Activated naive CD8-positive, alpha-beta T cell (primary cell): Measurements from ENCODE around the gene STK32C.
"Not testable (repeated sequence)": the region's sequence is repeated elsewhere in the genome, so short reads cannot be mapped to it uniquely, and the experiment has no call there.

Experiments
- H3K27ac Mint-ChIP-seq: one replicate; pipeline ENCODE4 v1.8.0; 2021; ENCODE audit warnings: mixed read lengths
- H3K27me3 Mint-ChIP-seq: one replicate; pipeline ENCODE4 v1.8.0; 2021; ENCODE audit warnings: mixed read lengths
- H3K36me3 Mint-ChIP-seq: one replicate; pipeline ENCODE4 v1.8.0; 2021; ENCODE audit warnings: mixed read lengths
- H3K4me1 Mint-ChIP-seq: one replicate; pipeline ENCODE4 v1.8.0; 2021; ENCODE audit warnings: low read depth, mixed read lengths
- H3K4me3 Mint-ChIP-seq: one replicate; pipeline ENCODE4 v1.8.0; 2021; ENCODE audit warnings: mild to moderate bottlenecking, mixed read lengths
- H3K9me3 Mint-ChIP-seq: one replicate; pipeline ENCODE4 v1.8.0; 2021; ENCODE audit warnings: low read depth, mixed read lengths

The STK32C gene

DNA sequence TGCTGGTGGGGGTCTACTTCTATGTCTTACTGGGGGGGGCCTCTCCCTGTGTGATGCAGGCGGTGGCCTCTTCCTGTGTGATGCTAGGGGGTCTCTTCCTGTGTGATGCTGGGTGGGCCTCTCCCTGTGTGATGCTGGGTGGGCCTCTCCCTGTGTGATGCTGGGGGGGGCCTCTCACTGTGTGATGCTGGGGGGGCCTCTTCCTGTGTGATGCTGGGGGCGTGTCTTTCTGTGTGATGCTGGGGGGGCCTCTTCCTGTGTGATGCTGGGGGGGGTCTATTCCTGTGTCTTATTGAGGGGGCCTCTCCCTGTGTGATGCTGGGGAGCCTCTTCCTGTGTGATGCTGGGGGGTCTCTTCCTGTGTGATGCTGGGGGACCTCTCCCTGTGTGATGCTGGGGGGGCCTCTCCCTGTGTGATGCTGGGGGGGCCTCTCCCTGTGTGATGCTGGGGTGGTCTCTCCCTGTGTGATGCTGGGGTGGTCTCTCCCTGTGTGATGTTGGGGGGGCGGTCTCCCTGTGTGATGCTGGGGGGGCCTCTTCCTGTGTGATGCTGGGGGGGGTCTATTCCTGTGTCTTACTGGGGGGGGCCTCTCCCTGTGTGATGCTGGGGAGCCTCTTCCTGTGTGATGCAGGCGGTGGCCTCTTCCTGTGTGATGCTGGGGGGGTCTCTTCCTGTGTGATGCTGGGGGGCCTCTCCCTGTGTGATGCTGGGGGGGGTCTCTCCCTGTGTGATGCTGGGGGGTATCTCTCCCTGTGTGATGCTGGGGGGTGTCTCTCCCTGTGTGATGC lies 146.7 kb downstream of the STK32C start:
- peaks cover 29% of the 10 kb centered on the region for H3K4me1 Mint-ChIP-seq
- H3K9me3 Mint-ChIP-seq, H3K36me3 Mint-ChIP-seq, H3K27me3 Mint-ChIP-seq, H3K4me3 Mint-ChIP-seq, H3K27ac Mint-ChIP-seq: not testable (repeated sequence)

DNA sequence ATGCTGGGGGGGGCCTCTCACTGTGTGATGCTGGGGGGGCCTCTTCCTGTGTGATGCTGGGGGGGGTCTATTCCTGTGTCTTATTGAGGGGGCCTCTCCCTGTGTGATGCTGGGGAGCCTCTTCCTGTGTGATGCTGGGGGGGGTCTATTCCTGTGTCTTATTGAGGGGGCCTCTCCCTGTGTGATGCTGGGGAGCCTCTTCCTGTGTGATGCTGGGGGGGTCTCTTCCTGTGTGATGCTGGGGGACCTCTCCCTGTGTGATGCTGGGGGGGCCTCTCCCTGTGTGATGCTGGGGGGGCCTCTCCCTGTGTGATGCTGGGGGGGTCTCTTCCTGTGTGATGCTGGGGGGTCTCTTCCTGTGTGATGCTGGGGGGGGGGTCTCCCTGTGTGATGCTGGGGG lies 147.5 kb downstream of the STK32C start:
- not testable (repeated sequence) for H3K27me3 Mint-ChIP-seq, H3K4me3 Mint-ChIP-seq, H3K9me3 Mint-ChIP-seq, H3K27ac Mint-ChIP-seq, H3K36me3 Mint-ChIP-seq
- H3K4me1 Mint-ChIP-seq: peaks cover 29% of the 10 kb centered on the region

DNA sequence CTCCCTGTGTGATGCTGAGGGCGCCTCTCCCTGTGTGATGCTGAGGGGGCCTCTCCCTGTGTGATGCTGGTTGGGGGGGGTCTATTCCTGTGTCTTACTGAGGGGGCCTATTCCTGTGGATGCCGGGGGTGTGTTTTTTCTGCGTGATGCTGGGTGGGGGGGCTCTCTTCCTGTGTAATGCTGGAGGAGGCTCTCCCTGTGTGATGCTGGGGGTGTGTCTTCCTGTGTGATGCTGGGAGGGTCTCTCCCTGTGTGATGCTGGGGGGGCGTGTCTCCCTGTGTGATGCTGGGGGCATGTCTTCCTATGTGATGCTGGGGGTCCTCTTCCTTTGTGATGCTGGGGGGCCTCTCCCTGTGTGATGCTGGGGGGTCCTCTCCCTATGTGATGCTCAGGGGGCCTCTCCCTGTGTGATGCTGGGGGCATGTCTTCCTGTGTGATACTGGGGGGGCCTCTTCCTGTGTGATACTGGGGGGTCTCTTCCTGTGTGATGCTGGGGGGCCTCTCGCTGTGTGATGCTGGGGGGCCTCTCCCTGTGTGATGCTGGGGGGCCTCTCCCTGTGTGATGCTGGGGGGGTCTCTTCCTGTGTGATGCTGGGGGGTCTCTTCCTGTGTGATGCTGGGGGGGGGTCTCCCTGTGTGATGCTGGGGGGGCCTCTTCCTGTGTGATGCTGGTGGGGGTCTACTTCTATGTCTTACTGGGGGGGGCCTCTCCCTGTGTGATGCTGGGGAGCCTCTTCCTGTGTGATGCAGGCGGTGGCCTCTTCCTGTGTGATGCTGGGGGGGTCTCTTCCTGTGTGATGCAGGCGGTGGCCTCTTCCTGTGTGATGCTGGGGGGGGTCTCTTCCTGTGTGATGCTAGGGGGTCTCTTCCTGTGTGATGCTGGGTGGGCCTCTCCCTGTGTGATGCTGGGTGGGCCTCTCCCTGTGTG lies 148.2 kb downstream of the STK32C start:
- not testable (repeated sequence) for H3K36me3 Mint-ChIP-seq, H3K9me3 Mint-ChIP-seq, H3K4me3 Mint-ChIP-seq, H3K27me3 Mint-ChIP-seq
- H3K27ac Mint-ChIP-seq: peak overlapping the region; percentile 28
- peaks cover 29% of the 10 kb centered on the region for H3K4me1 Mint-ChIP-seq

DNA sequence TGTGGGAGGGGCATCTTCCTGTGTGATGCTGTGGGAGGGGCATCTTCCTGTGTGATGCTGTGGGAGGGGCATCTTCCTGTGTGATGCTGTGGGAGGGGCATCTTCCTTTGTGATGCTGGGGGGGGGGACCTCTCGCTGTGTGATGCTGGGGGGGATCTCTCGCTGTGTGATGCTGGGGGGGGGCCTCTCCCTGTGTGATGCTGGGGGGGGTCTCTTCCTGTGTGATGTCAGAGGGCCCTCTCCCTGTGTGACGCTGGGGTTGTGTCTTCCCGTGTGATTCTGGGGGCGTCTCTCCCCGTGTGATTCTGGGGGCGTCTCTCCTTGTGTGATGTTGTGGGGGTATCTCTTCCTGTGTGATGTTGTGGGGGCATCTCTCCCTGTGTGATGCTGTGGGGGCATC lies 148.9 kb downstream of the STK32C start:
- Mint-ChIP-seq H3K4me1 (peaks cover 25% of the 10 kb centered on the region), H3K27ac (no peak overlapping the region), H3K36me3 (no peaks in the 10 kb centered on the region), H3K9me3 (no peaks in the 10 kb centered on the region), H3K4me3 (no peak overlapping the region), H3K27me3 (no peaks in the 10 kb centered on the region)

DNA sequence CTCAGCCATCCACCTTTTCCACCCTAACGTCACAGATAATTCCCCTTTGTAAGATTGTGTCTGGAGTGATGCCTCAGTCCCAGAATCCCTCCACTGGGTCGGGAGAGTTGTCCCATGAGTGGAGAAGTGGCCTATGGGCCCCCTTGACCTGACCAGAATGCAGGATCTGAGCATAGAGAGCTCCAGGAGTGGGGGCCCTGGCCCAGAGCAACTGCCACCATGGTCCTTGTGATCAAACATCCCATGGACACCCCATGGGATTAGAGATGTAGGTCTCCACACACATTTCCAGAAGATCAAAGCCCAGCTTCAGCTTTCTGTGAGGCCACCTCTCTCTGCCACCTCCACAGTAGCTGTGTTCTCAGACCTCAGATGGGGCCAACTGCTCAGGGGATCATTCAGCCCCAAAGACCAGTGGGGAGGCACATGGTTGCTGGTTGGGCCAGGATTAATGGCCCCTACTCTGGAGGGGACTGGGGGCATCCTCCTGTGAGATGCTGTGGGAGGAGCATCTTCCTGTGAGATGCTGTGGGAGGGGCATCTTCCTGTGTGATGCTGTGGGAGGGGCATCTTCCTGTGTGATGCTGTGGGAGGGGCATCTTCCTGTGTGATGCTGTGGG lies 149.5 kb downstream of the STK32C start:
- no peaks in the 10 kb centered on the region for H3K9me3 Mint-ChIP-seq

More for the DNA sequence above, 149.5 kb downstream of the STK32C start:
- no peak overlapping the region for H3K4me3 Mint-ChIP-seq
- no peaks in the 10 kb centered on the region for H3K36me3 Mint-ChIP-seq
- H3K27ac Mint-ChIP-seq: peak overlapping the region; percentile 73
- H3K4me1 Mint-ChIP-seq: peaks cover 20% of the 10 kb centered on the region
- no peaks in the 10 kb centered on the region for H3K27me3 Mint-ChIP-seq
